ENCODE results near the gene PRG3. TPM values are rescaled to one million over a fixed set of nuclear protein-coding genes. Genes with fewer than 3 reads are reported as not detected.

PRG3 gene
- total RNA-seq, 1 experiment from 2014 or later: not detected

GRCh38 chr11:57391539-57391938, 10.6 kb upstream of the PRG3 start:
- no TSS peak for BruUV-seq (replicated peaks)
- H3K9me2 ChIP-seq (ENCODE audit: insufficient read depth): no peaks in the 10 kb centered on the region
- ChIA-PET RAD21 (ENCODE audit: low non-redundant PET in 1 of 2, low total read pairs in 2 of 2, uncharacterized antibody in 2 of 2, unreplicated experiment in 2 of 2) (no interaction called here), CTCF (no interaction called here), POLR2A (no interaction called here)
- no peaks in the 10 kb centered on the region for H4K20me1 ChIP-seq (ENCODE audit: insufficient read depth)
- no peak overlapping the region for H3K9ac ChIP-seq (ENCODE audit: low read length)
- intact Hi-C loops (cut with micrococcal nuclease): no loop called here
- DNase-seq (ENCODE audit: low read depth, low spot score): no peak
- no peak overlapping the region for H3K4me3 ChIP-seq (replicated peaks in 1 of 2; ENCODE audit: low read depth in 1 of 2, low read length in 2 of 2)
- ATAC-seq: no peak
- no peaks in the 10 kb centered on the region for H3K9me3 ChIP-seq (ENCODE audit: control insufficient read depth in 1 of 2, insufficient read depth in 1 of 2, low read depth in 1 of 2, low read length in 2 of 2)
- H3K4me1 ChIP-seq (ENCODE audit: control insufficient read depth in 1 of 2, insufficient read depth in 2 of 2, low read length in 2 of 2): no peaks in the 10 kb centered on the region
- no peak overlapping the region for H3K4me2 ChIP-seq (ENCODE audit: low read length)
- TF ChIP-seq YY1 (IDR thresholded peaks at IDR 0.05; ENCODE audit: extremely low read depth, insufficient replicate concordance, low read depth, low read length) (no peak), EZH2 (IDR thresholded peaks at IDR 0.05) (no peak), SIN3A (IDR thresholded peaks at IDR 0.05; ENCODE audit: low read depth) (no peak), CEBPB (IDR thresholded peaks at IDR 0.05; ENCODE audit: low read depth) (no peak), SP1 (IDR thresholded peaks at IDR 0.05; ENCODE audit: low read depth) (no peak), EGR1 (IDR thresholded peaks at IDR 0.05; ENCODE audit: low read depth) (no peak), CBX3 (IDR thresholded peaks at IDR 0.05; ENCODE audit: low read depth) (no peak), POLR2AphosphoS5 (IDR thresholded peaks at IDR 0.05; ENCODE audit: low read depth, low read length) (no peak), JUND (IDR thresholded peaks at IDR 0.05) (no peak)
- H3K36me3 ChIP-seq (ENCODE audit: control insufficient read depth in 1 of 2, insufficient read depth in 2 of 2, low read length in 2 of 2): no peaks in the 10 kb centered on the region
- H3K79me2 ChIP-seq (ENCODE audit: insufficient read depth, low read length): no peaks in the 10 kb centered on the region
- H2AFZ ChIP-seq (ENCODE audit: low read depth, low read length, poor library complexity, severe bottlenecking): no peak overlapping the region
- no peak overlapping the region for H3K27ac ChIP-seq (ENCODE audit: low read depth, low read length)
- H3K27me3 ChIP-seq (ENCODE audit: insufficient read depth, low read length): peaks cover 5% of the 10 kb centered on the region

- ChIA-PET POLR2A (no interaction called here), RAD21 (ENCODE audit: low non-redundant PET in 1 of 2, low total read pairs in 2 of 2, uncharacterized antibody in 2 of 2, unreplicated experiment in 2 of 2) (no interaction called here), CTCF (no interaction called here)
- Histone ChIP-seq H4K20me1 (ENCODE audit: insufficient read depth) (no peaks in the 10 kb centered on the region), H3K9me2 (ENCODE audit: insufficient read depth) (no peaks in the 10 kb centered on the region), H3K27ac (ENCODE audit: low read depth, low read length) (no peak overlapping the region), H3K27me3 (ENCODE audit: insufficient read depth, low read length) (peaks cover 5% of the 10 kb centered on the region), H3K79me2 (ENCODE audit: insufficient read depth, low read length) (no peaks in the 10 kb centered on the region), H3K36me3 (ENCODE audit: control insufficient read depth in 1 of 2, insufficient read depth in 2 of 2, low read length in 2 of 2) (no peaks in the 10 kb centered on the region), H3K9ac (ENCODE audit: low read length) (no peak overlapping the region), H3K9me3 (ENCODE audit: control insufficient read depth in 1 of 2, insufficient read depth in 1 of 2, low read depth in 1 of 2, low read length in 2 of 2) (no peaks in the 10 kb centered on the region), H2AFZ (ENCODE audit: low read depth, low read length, poor library complexity, severe bottlenecking) (no peak overlapping the region), H3K4me3 (replicated peaks in 1 of 2; ENCODE audit: low read depth in 1 of 2, low read length in 2 of 2) (no peak overlapping the region), H3K4me2 (ENCODE audit: low read length) (no peak overlapping the region), H3K4me1 (ENCODE audit: control insufficient read depth in 1 of 2, insufficient read depth in 2 of 2, low read length in 2 of 2) (no peaks in the 10 kb centered on the region)
- ATAC-seq: no peak
- DNase-seq (ENCODE audit: low read depth, low spot score): no peak
- no TSS peak for BruUV-seq (replicated peaks)
- intact Hi-C loops (cut with micrococcal nuclease): no loop called here
- TF ChIP-seq POLR2AphosphoS5 (IDR thresholded peaks at IDR 0.05; ENCODE audit: low read depth, low read length) (no peak), MAX (IDR thresholded peaks at IDR 0.05) (no peak), RAD21 (IDR thresholded peaks at IDR 0.05; ENCODE audit: low read depth) (no peak), ELF1 (IDR thresholded peaks at IDR 0.05; ENCODE audit: borderline replicate concordance, low read depth) (no peak), TCF7L2 (IDR thresholded peaks at IDR 0.05; ENCODE audit: borderline replicate concordance, extremely low read depth, insufficient read depth, insufficient read length) (no peak), POLR2A (IDR thresholded peaks at IDR 0.05; ENCODE audit: borderline replicate concordance, extremely low read depth, insufficient read depth, insufficient read length) (no peak), JUND (IDR thresholded peaks at IDR 0.05) (no peak), REST (IDR thresholded peaks at IDR 0.05; ENCODE audit: low read depth) (no peak), ZBTB33 (IDR thresholded peaks at IDR 0.05; ENCODE audit: extremely low read depth, insufficient replicate concordance, low read length) (no peak), CEBPB (IDR thresholded peaks at IDR 0.05; ENCODE audit: low read depth) (no peak), YY1 (IDR thresholded peaks at IDR 0.05; ENCODE audit: extremely low read depth, insufficient replicate concordance, low read depth, low read length) (no peak), FOSL1 (IDR thresholded peaks at IDR 0.05; ENCODE audit: low read depth) (no peak)
Observed at GRCh38 chr11:57391111-57391510, 10.2 kb upstream of the PRG3 start.
